Measurements from ENCODE around the gene MAST4. TPM values are rescaled to one million over a fixed set of nuclear protein-coding genes. Genes with fewer than 3 reads are reported as not detected.

Gene MAST4
- total and polyA plus RNA-seq, 2 of the 4 experiments (the other 2 are of a cell fraction): 4.8 to 6.8 TPM

GRCh38 chr5:66621146-66621545 is 25.0 kb downstream of the MAST4 start:
- ChIA-PET CTCF (no interaction called here), POLR2A (ENCODE audit: unreplicated experiment) (no interaction called here)
- H4K91ac ChIP-seq (ENCODE audit: insufficient read depth, low read depth, low read length): no peak overlapping the region
- no peak overlapping the region for H3K9ac ChIP-seq (ENCODE audit: low read depth, low read length)
- no peak overlapping the region for H4K8ac ChIP-seq (ENCODE audit: low read depth in 2 of 2, low read length in 2 of 2)
- intact Hi-C loops (cut with micrococcal nuclease): no loop called here
- no peak overlapping the region for H2AK5ac ChIP-seq (ENCODE audit: low read depth, low read length)
- H2BK120ac ChIP-seq (ENCODE audit: low read depth, low read length): no peak overlapping the region
- no peak overlapping the region for H2AFZ ChIP-seq (replicated peaks; ENCODE audit: low read length, poor library complexity)
- no peak overlapping the region for H3K4me3 ChIP-seq (ENCODE audit: insufficient read depth, low read depth, low read length)
- no peak overlapping the region for H2BK15ac ChIP-seq (ENCODE audit: low read depth, low read length)
- no peaks in the 10 kb centered on the region for H3K9me3 ChIP-seq (ENCODE audit: control insufficient read depth, insufficient read depth, low read length)
- ATAC-seq (ENCODE audit: low read depth): no peak
- no peak for DNase-seq
- H2BK20ac ChIP-seq (ENCODE audit: low read depth, low read length): no peak overlapping the region
- H3K4me1 ChIP-seq (ENCODE audit: control insufficient read depth, insufficient read depth, low read length): no peaks in the 10 kb centered on the region
- H3K14ac ChIP-seq (replicated peaks; ENCODE audit: low read depth, low read length): no peak overlapping the region
- BruUV-seq (replicated peaks): no TSS peak
- H3K18ac ChIP-seq (ENCODE audit: low read depth, low read length): no peak overlapping the region
- in situ Hi-C loops (cut with MboI; ENCODE audit: low sequenced_read_pairs): no loop called here
- no peaks in the 10 kb centered on the region for H3K27me3 ChIP-seq (ENCODE audit: control insufficient read depth, insufficient read depth, low read length)
- no peak overlapping the region for H3K4me2 ChIP-seq (ENCODE audit: low read depth, low read length)
- no peak overlapping the region for H2BK5ac ChIP-seq (ENCODE audit: low read depth, low read length, poor library complexity, severe bottlenecking)
- H4K5ac ChIP-seq (ENCODE audit: low read depth, low read length): no peak overlapping the region
- no peak overlapping the region for H3K4ac ChIP-seq (ENCODE audit: low read depth, low read length)
- WGBS, 2 experiments (ENCODE audit: extremely low coverage in 2 of 2, insufficient read length in 1 of 2): no CpG with 5 or more reads among the region's 2 CpGs
- H3K56ac ChIP-seq (ENCODE audit: extremely low read depth, insufficient read depth, low read length): no peak overlapping the region
- H3K9me1 ChIP-seq (ENCODE audit: insufficient read depth, low read length): no peaks in the 10 kb centered on the region
- TF ChIP-seq RAD21 (IDR thresholded peaks at IDR 0.05; ENCODE audit: low read length): no peak
- TF ChIP-seq SMC3 (IDR thresholded peaks at IDR 0.05; ENCODE audit: low read depth, low read length): no peak
- no peak for TF ChIP-seq NFE2L2 (IDR thresholded peaks at IDR 0.05; ENCODE audit: low read depth, low read length)
- TF ChIP-seq CEBPB (IDR thresholded peaks at IDR 0.05; ENCODE audit: low read depth, low read length): no peak
- no peak for TF ChIP-seq RCOR1 (IDR thresholded peaks at IDR 0.05; ENCODE audit: insufficient replicate concordance, low read length)
- TF ChIP-seq MXI1 (IDR thresholded peaks at IDR 0.05; ENCODE audit: borderline replicate concordance, low read depth, low read length): no peak
- TF ChIP-seq MAFK (IDR thresholded peaks at IDR 0.05; ENCODE audit: low read depth, low read length): no peak
- no peak for TF ChIP-seq USF2 (IDR thresholded peaks at IDR 0.05; ENCODE audit: low read depth, low read length)
- TF ChIP-seq, protein P1, sequence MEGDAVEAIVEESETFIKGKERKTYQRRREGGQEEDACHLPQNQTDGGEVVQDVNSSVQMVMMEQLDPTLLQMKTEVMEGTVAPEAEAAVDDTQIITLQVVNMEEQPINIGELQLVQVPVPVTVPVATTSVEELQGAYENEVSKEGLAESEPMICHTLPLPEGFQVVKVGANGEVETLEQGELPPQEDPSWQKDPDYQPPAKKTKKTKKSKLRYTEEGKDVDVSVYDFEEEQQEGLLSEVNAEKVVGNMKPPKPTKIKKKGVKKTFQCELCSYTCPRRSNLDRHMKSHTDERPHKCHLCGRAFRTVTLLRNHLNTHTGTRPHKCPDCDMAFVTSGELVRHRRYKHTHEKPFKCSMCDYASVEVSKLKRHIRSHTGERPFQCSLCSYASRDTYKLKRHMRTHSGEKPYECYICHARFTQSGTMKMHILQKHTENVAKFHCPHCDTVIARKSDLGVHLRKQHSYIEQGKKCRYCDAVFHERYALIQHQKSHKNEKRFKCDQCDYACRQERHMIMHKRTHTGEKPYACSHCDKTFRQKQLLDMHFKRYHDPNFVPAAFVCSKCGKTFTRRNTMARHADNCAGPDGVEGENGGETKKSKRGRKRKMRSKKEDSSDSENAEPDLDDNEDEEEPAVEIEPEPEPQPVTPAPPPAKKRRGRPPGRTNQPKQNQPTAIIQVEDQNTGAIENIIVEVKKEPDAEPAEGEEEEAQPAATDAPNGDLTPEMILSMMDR (conservative IDR thresholded peaks at IDR 0.05; ENCODE audit: low read depth, low read length): no peak
- TF ChIP-seq BHLHE40 (IDR thresholded peaks at IDR 0.05; ENCODE audit: low read depth, low read length): no peak
- no peak for TF ChIP-seq CHD1 (IDR thresholded peaks at IDR 0.05; ENCODE audit: low read depth, low read length)
- no peak for TF ChIP-seq MAZ (IDR thresholded peaks at IDR 0.05; ENCODE audit: borderline replicate concordance, low read depth, low read length)
- no peak for TF ChIP-seq ELK1 (IDR thresholded peaks at IDR 0.05; ENCODE audit: borderline replicate concordance, low read depth, low read length)
- no peak for TF ChIP-seq FOS (IDR thresholded peaks at IDR 0.05; ENCODE audit: low read depth, low read length)
- no peak for TF ChIP-seq POLR2A (IDR thresholded peaks at IDR 0.05; ENCODE audit: low read depth, low read length)
- no peak for TF ChIP-seq RFX5 (IDR thresholded peaks at IDR 0.05; ENCODE audit: low read depth, low read length)
- H3K23ac ChIP-seq (ENCODE audit: low read depth, low read length): no peak overlapping the region
- no peak overlapping the region for H3K27ac ChIP-seq (ENCODE audit: insufficient read depth, low read length)
- H4K20me1 ChIP-seq (ENCODE audit: insufficient read depth, low read length): no peaks in the 10 kb centered on the region
- no peaks in the 10 kb centered on the region for H3K36me3 ChIP-seq (ENCODE audit: control insufficient read depth, insufficient read depth, low read length)
- dilution Hi-C loops (cut with HindIII; ENCODE audit: low sequenced_read_pairs, unreplicated experiment): no loop called here
- H2AK9ac ChIP-seq (replicated peaks; ENCODE audit: low read depth, low read length, poor library complexity): no peak overlapping the region
- no peaks in the 10 kb centered on the region for H3K79me1 ChIP-seq (ENCODE audit: low read depth in 1 of 2, low read length in 2 of 2)

All from IMR-90 (cell line).